ENCODE data around the gene PRRG4.

PRRG4 gene

GRCh38 chr11:32894921-32895320, 65.2 kb downstream of the PRRG4 start:
- DNase-seq (ENCODE audit: low read depth) = no peak
- H3K4me3 ChIP-seq (ENCODE audit: low read length) = peak overlapping the region; percentile 83
- TF ChIP-seq, protein P1, sequence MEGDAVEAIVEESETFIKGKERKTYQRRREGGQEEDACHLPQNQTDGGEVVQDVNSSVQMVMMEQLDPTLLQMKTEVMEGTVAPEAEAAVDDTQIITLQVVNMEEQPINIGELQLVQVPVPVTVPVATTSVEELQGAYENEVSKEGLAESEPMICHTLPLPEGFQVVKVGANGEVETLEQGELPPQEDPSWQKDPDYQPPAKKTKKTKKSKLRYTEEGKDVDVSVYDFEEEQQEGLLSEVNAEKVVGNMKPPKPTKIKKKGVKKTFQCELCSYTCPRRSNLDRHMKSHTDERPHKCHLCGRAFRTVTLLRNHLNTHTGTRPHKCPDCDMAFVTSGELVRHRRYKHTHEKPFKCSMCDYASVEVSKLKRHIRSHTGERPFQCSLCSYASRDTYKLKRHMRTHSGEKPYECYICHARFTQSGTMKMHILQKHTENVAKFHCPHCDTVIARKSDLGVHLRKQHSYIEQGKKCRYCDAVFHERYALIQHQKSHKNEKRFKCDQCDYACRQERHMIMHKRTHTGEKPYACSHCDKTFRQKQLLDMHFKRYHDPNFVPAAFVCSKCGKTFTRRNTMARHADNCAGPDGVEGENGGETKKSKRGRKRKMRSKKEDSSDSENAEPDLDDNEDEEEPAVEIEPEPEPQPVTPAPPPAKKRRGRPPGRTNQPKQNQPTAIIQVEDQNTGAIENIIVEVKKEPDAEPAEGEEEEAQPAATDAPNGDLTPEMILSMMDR (conservative IDR thresholded peaks at IDR 0.05; ENCODE audit: low read depth, low read length) = no peak

DNA sequence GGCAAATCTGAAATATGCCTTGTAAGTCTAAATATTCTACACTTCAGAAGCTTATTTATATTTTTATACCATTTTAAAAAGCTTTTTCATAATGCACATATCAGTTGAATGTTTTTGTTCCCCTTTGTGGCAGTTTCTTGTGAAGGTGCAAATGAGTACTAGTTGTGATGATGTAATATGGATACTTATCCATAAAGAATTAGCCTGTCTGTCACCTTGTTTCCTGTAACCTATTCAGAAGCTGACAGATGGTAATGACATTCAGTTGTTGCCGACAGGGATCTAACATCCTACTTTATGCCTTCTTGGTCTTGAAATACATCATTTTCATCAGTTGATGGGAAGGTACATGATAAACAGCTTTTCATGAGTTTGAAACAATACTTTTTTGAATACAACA, 65.7 kb downstream of the PRRG4 start:
- TF ChIP-seq, protein P1 (conservative IDR thresholded peaks at IDR 0.05; ENCODE audit: low read depth, low read length) = no peak
- H3K4me3 ChIP-seq (ENCODE audit: low read length) = no peak overlapping the region
- no peak for DNase-seq (ENCODE audit: low read depth)

DNA sequence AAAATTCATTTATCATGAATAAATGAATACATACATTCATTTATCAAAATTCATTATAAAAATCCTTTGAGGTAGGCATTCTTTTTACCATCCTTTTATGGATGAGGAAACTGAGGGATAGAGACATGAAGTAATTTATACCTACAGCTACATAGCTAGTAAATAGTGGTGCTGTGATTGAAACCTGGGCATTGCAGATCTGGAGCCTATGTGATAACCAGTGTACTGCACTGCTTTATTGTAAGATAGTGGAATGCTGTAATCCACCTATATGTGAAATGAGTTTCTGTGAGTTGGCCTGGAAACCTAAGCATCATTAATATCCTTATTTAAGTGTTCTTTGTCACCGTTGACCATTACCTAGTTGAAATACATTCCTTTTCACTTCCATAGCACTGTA, 67.4 kb downstream of the PRRG4 start:
- no peak overlapping the region for H3K4me3 ChIP-seq (ENCODE audit: low read length)
- DNase-seq (ENCODE audit: low read depth) = no peak
- TF ChIP-seq, protein P1 (conservative IDR thresholded peaks at IDR 0.05; ENCODE audit: low read depth, low read length) = no peak

GRCh38 chr11:32899438-32899837, 69.7 kb downstream of the PRRG4 start:
- H3K4me3 ChIP-seq (ENCODE audit: low read length) = no peak overlapping the region
- no peak for DNase-seq (ENCODE audit: low read depth)
- TF ChIP-seq, protein P1 (conservative IDR thresholded peaks at IDR 0.05; ENCODE audit: low read depth, low read length) = no peak

DNA sequence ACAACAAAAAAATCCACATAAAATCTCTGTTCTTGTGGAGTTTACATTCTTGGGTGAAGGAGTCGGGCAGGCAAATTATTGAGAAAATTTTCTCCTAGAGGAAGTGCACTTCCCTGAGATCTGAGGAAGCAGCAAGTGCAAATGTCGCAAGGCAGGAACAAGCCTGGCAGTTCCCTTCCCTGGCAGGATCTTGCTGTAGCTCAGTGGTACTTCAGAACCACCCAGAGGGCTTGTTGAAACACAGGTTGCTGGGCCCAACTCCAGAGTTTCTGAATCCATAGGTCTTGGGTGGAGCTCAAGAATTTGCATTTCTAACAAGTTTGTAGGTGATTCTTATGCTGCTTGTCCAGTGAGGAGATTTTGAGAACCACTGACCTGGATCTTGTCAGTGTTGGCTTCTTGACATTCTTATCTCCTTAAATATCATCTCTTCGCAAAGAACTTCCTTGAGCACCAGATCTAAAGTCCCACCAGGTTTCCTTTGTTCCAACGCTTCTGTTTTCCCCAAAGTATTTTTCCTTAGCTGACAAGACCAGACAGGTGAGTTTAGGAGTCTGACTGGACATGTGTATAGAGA, 72.5 kb downstream of the PRRG4 start:
- DNase-seq (ENCODE audit: low read depth) = no peak
- TF ChIP-seq, protein P1 (conservative IDR thresholded peaks at IDR 0.05; ENCODE audit: low read depth, low read length) = no peak
- no peak overlapping the region for H3K4me3 ChIP-seq (ENCODE audit: low read length)

DNA sequence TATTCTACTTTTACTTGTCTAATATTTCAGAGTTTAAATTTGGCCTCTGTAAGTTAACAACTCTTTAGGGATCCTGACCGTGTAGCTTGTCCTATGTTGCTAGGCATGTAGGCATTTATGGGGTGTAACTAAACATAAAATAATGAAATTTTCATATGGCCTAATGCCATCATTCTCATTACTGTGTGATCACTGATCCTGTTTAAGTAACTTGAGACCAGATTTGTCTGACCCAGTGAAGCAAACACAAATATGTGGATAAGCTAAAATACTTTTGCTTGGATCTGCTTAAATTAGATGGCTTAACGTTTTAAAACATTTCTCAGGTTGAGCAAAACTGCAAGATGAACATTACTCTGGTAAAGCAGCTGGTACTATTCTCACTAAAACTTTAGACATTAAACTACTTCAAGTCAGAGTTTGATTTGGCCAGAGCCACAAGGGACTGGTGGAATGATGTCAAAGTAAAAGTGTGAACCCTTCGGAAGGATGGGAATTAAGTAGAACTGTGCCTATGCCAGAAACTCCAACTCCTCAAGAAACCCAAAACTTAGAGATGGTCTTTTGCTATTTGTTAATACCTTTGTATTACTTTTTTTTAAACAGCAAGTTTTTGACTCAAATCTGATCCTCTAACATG, 75.4 kb downstream of the PRRG4 start:
- DNase-seq (ENCODE audit: low read depth) = peak; percentile 81
- H3K4me3 ChIP-seq (ENCODE audit: low read length) = no peak overlapping the region
- TF ChIP-seq, protein P1 (conservative IDR thresholded peaks at IDR 0.05; ENCODE audit: low read depth, low read length) = no peak
